COLO829 (cell line): ENCODE data around the gene EME2.
"Not testable (repeated sequence)": the region's sequence is repeated elsewhere in the genome, so short reads cannot be mapped to it uniquely, and the experiment has no call there.

ENCODE experiments used
- DNase-seq: peaks from one replicate; pipeline ENCODE4 v3.0.0; 2012; ENCODE audit warnings: low spot score

Gene EME2

DNA sequence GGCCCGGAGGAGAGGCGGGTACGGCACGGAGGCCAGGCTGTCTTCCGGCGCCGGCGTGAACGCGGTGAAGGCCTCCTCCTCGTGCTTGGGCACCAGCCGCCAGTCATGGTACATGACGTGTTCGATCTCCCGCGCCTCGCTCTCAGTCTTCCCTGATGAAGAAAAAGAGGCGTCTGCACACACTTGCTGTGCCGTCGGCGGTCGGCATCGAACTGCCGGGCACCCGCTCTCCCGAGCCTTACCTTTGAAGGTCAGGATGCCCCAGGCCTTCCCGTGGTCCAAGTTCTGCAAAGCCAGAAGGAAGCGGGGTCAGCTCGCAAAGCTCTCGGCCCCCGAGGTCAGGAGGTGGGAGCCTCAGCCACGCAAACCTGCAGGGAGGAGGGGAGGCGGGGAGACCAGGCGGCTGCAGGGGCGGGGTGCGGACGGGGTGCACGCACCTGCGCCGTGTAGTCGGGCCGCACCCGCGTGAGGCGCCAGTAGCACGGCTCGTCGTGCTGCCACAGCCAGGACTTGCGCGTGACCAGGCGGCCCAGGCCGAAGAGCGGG lies at the start of gene EME2:
TSS of gene EME2 (plus strand) at position 449 of the 546 bp plus-strand sequence. CDS start 418 bp downstream, outside the sequence.
- DNase-seq: no peak

DNA sequence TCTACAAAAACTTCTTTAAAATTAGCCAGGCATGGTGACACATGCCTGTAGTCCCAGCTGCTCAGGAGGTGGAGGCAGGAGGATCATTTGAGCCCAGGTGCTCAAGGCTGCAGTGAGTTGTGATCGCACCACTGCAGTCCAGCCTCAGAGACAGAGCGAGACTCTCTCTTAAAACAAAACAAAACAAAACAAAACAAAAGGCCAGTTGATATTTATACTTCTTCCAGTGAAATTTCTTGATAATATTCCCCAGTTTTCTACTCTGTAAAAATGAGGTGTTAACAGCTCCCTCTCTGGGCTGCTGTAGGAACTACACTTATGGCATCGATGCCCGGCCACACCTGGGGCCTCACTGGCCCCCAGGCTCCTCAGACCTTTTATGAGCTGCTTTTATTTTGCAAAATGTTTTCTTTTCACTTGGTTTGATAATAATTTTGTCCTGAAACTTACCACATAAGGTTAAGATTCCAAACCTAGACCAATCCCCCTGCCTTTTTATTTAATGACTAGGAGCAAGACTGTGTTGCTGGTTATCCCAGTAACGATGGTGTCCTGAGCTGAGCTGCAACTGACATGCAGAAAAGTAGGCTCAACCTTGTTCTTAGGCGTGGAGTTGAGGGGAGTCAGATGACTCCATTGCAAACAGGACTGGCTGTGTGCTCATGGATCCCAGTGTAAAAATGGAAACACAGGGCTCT lies 49.0 kb upstream of the EME2 start:
- DNase-seq: peak; percentile 15

GRCh38 chr16:1724491-1724890 lies 48.1 kb upstream of the EME2 start:
- no peak for DNase-seq

GRCh38 chr16:1726661-1727502 lies 45.7 kb upstream of the EME2 start:
- DNase-seq: no peak

DNA sequence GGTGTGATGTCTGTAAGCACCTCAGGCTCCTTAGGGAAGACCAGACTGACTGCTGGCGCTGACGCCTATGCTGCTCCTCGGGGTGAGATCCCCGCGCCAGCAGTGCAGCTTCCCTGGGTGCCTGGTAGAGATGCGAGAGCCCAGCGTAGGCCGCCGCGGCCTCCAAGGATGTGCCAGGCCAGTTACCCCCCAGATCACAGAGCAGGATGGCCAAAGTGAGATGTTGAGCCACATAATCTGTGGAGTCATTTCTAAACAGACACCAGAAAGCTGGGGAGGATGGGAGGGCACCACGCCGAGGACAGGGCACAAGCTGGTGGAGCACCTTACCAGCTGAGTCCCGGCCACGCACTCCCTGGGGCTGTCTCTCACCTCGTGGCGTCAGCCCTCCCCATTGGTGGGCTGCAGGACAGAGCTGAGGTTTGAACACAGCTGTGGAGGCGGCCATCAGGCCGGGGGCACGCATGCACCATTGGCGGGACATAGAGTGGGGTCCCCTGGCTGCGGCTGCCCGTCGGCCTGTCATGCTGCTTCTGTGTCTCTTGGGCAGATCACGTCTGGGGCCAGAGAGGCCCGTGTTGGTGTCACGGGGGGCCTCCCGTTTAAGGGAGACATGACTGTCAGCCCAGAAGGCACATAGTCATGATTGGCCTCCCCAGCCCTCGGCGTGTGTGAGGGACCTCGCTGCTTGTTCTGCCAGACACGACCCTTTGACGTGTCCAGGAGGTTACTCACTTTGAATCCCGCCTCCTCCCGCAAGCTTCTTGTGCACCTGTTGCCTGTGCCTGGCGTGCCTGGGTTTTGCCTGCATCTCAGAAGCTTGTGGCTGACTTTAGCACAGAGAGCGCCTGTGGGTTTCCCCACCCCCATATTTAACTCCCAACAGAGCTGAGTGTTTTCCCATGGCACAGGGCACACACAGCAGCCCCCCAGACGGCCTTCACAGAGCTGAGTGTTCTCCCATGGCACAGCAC lies 44.7 kb upstream of the EME2 start:
- no peak for DNase-seq

DNA sequence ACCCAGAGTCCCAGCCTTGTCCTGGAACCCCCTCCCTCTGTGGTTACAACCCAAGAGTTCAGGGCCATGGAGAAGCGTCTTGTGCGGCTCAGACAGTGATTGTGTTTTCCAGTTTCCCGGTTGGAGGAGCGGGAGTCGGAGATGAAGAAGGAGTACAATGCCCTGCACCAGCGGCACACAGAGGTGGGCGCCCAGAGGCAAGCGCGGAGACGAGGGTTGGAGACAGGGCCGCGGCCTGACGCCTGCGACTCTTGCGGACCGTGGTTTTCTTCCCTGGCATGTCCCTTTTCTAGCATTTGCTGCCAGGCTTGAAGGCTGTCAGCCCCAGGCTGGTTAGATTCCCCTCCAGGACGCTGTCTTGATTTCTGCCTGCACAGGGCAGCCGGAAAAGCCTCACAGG lies 43.6 kb upstream of the EME2 start:
- DNase-seq: no peak

- no peak for DNase-seq
These were observed 43.2 kb upstream of the EME2 start for GRCh38 chr16:1729445-1729844.

GRCh38 chr16:1731073-1731472 lies 41.5 kb upstream of the EME2 start:
- DNase-seq: no peak

DNA sequence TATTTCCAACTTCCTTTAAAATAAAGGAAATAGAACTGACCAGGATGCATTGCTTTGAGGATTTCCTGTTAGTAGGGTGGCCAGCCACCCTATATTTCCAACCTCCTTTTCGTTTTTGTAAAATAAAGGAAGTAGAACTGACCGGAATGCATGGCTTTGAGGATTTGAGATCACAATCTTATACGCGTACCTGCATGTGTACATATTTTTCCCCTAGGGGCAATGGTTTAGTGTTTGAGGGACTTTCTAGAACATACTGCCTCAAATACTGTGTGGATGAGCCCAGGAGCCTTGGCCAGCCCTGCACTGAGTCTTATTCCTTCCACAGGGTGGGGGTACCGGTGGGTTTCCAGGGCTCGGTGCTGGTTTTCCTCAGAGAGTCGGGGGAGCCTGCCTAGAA lies 41.0 kb upstream of the EME2 start:
- no peak for DNase-seq

DNA sequence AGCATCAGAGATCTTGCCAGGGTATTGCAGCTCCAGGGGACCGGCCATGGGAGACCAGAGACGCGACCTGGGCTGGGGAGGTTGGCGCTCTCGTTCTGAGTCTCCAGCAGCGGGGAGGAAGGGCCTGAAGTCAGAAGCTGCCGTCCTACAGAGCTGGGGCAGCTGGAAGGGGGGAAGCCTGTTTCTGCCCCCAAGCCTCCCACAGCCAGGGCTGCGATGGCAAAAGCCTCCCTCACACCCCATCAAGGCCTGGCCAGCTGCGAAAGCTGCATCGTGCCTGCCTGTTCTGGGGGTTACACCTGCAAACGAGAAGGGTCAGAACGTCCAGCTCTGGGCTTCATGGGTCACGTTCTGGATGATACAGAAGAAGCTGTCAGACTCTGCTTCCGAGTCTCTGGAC lies 40.5 kb upstream of the EME2 start:
- no peak for DNase-seq

DNA sequence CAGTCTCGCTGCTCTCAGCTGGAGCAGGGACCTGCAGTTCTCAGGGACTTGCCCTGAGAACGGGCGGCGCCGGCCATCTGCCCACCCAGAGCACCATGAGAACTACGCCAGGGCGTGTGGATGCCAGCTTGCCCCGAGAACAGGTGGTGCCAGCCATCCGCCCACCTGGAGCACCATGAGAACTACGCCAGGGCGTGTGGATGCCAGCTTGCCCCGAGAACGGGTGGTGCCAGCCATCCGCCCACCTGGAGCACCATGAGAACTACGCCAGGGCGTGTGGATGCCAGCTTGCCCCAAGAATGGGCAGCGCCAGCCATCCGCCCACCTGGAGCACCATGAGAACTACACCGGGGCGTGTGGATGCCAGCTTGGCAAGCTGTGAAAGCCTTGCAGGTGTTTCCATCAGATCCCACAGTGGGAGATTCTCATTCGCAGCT lies 40.0 kb upstream of the EME2 start:
- DNase-seq: not testable (repeated sequence)

- no peak for DNase-seq
These were observed 38.5 kb upstream of the EME2 start for GRCh38 chr16:1734123-1734522.

- DNase-seq: no peak
These were observed 37.8 kb upstream of the EME2 start for GRCh38 chr16:1734816-1735215.

DNA sequence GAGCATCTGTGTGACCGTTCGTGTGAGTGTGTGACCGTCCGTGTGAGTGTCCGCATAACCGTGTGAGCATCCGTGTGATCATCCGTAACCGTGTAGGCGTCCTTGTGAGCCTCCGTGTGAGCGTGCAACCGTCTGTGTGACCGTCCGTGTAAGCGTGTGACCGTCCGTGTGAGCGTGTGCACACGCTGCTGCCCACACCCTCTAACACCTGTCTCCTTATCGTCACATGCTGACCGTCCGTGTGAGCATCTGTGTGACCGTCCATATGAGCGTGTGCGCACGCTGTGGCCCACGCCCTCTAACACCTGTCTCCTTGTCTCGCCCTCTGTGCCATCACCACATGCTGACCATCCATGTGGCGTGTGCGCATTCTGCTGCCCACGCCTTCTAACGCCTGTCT lies 32.4 kb upstream of the EME2 start:
- DNase-seq: no peak

DNA sequence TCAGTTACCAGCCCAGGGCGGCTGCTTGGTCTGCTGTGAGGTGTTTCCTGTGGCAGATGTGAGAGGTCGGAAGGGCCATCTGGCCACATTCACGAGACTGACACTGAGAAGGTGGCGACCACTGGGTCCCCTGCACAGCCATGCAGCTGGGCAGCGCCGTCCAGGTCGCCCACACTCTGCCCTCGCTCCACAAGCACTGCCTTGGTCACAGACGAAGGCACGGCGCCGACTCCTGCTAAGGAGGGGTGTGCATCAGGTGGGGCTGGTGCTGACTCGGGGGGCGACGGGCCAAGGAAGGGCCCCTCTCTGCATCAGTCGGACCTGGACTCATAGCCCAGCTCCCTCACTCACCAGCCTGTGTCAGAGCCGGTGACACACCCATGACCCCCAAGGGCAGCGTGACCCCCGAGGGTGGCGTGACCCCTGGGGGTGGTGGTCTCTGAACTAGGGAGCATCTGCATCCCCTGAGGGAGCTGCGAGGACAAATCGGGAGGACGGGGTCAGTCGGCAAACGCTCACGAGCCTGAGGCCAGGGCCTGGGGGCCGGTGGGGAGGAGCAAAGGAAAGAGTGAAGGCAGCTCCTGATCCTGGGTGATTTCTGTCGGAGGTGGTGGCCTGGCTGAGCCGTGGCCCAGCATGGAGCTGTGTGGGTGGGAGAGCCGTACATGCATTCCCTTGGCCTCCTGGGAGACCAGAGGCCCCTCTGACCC lies 31.7 kb upstream of the EME2 start:
- DNase-seq: no peak

DNA sequence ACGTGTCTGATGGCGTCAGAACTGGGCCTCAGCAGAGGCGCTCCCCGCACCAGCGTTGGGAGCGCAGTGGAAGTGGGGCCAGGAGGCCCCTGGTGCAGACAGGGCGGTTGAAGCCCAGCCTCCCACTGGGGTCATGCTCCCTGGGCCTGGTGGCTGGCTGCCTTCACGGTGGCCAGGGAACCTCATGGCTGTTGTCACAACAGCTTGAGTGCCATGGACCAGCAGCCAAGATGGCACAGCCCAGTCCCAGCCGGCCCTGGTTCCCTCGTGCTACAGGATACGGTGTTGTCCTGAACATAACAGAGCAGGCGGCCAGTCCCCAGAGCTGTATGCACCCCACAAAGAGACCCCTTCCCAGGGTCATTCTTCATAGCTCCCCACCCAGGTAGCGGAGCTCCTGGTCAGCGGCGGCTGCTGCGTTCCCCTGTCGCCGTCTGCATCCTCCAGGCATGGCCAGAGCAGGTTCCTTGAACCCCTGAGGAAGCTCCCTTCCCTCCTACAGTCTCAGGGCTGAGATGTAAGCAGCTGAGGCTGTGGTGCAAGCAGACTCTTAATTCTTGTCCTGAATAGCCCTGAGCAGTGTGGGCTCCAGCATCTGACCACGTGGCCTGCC lies 31.0 kb upstream of the EME2 start:
- no peak for DNase-seq

GRCh38 chr16:1743376-1744337 lies 29.0 kb upstream of the EME2 start:
- DNase-seq: no peak

- DNase-seq: no peak
These were observed 28.2 kb upstream of the EME2 start for GRCh38 chr16:1744338-1744840.

DNA sequence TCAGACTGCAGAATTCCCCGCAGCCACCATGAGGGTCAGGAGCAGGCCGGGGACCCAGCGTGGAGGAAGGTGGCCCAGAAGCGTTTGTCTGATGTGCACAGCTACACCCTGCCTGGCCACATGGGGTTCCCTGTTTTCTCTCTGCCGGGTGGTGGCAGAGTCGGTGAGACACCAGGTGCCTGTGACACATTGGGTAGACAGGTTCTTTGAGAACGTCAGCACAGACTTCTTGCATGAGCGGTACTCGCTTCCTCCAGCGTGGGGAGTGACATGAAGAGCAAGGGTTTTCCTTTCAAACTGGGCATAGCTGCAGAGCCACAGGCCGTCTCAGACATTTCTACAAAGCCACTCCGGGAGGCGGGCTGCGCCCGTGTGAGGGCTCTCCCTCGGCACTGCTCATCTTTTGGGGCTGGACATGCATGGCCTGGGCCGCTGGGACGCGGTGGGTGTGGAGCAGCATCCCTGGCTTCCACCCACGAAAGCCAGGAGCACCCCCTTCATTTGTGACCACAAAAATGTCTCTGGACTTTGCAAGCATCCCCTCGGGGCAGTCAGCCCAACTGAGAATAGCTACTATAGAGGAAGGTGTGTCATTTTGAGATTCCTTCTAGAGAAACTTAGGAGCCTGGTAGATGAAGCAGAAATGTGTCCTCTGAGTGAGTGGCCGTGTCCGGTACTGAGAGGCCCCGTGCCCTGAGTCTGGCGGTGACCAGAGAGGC lies 27.3 kb upstream of the EME2 start:
- no peak for DNase-seq
